Right lobe of liver (tissue), 4 donors: ENCODE results near the gene IL1RAPL1.

ENCODE experiments used
- CTCF ChIP-seq, 4 donors: fragments of 200-600 bp in 3 of 4; fragments of 450-650 bp in 1 of 4; IDR thresholded peaks; one replicate each; pipeline versions ENCODE4 v1.5.1 to v1.8.0; 2016 to 2022; ENCODE audit warnings: antibody characterized with exemption in 4 of 4, mild to moderate bottlenecking in 2 of 4
- POLR2A ChIP-seq: fragments of 450-650 bp; IDR thresholded peaks from one replicate; pipeline ENCODE4 v1.6.1; 2017; ENCODE audit warnings: antibody characterized with exemption, mild to moderate bottlenecking
- donor health status: DM: no; HTN: no; CAD: no.
- donor health status: DM: no; HTN: no; CAD: no.
- donor health status: DM: no; HTN: yes; CAD: no.

GRCh38 chrX:29136904-29137303 is 549.7 kb downstream of the IL1RAPL1 start:
- TF ChIP-seq CTCF (IDR thresholded peaks at IDR 0.05) (no peak), POLR2A (no peak)
